CD14-positive monocyte (primary cell): Measurements from ENCODE around the gene SLC9A9. TPM values are rescaled to one million over a fixed set of nuclear protein-coding genes. Genes with fewer than 3 reads are reported as not detected.

Experiments
- DNase-seq, 3 donors: peaks; one replicate each; pipeline ENCODE4 v3.0.0-alpha.2; 2011 to 2022
- H2AFZ ChIP-seq: 2 replicates; pipeline ENCODE4 v1.6.0; 2012; ENCODE audit warnings: mild to moderate bottlenecking, low read depth, low read length, inconsistent platforms; ENCODE audit not compliant: insufficient read depth, poor library complexity, severe bottlenecking
- H3K27ac ChIP-seq, 2 donors: 1 replicate in 1 of 2; 2 replicates in 1 of 2; pipeline ENCODE4 v1.5.1; 2012 to 2013; ENCODE audit warnings: low read length in 2 of 2, control low read depth in 1 of 2, inconsistent platforms in 1 of 2, low read depth in 1 of 2, mild to moderate bottlenecking in 1 of 2
- H3K27me3 ChIP-seq, 2 donors: one replicate each; pipeline versions ENCODE4 v1.6.0 to v1.6.1; 2011 to 2013; ENCODE audit warnings: low read length in 2 of 2; ENCODE audit not compliant: control insufficient read depth in 2 of 2, insufficient read depth in 2 of 2
- H3K36me3 ChIP-seq, 2 donors: replicated peaks in 1 of 2; 1 replicate in 1 of 2; 2 replicates in 1 of 2; pipeline versions ENCODE4 v1.5.1 to v1.6.1; 2012 to 2013; ENCODE audit warnings: low read length in 2 of 2, control low read depth in 1 of 2, inconsistent platforms in 1 of 2, mild to moderate bottlenecking in 1 of 2; ENCODE audit not compliant: insufficient read depth in 2 of 2, control insufficient read depth in 1 of 2
- H3K4me1 ChIP-seq, 2 donors: 1 replicate in 1 of 2; 2 replicates in 1 of 2; pipeline versions ENCODE4 v1.5.1 to v1.6.1; 2012 to 2013; ENCODE audit warnings: low read length in 2 of 2, control low read depth in 1 of 2, inconsistent platforms in 1 of 2, mild to moderate bottlenecking in 1 of 2, moderate library complexity in 1 of 2; ENCODE audit not compliant: insufficient read depth in 2 of 2, control insufficient read depth in 1 of 2
- H3K4me2 ChIP-seq: replicated peaks from 2 replicates; pipeline ENCODE3; 2012; ENCODE audit warnings: low read length, moderate library complexity, mild to moderate bottlenecking; ENCODE audit not compliant: poor library complexity, severe bottlenecking; ENCODE audit errors: extremely low read depth
- H3K4me3 ChIP-seq, 3 experiments: fragments of 200-600 bp in 1 of 3; sonication (generic) in 1 of 3; replicated peaks in 1 of 3; 1 replicate in 2 of 3; 2 replicates in 1 of 3; pipeline ENCODE4 v1.5.1; 2011 to 2013; ENCODE audit warnings: low read length in 3 of 3, mild to moderate bottlenecking in 3 of 3, control low read depth in 2 of 3, low read depth in 2 of 3, inconsistent platforms in 1 of 3, moderate library complexity in 1 of 3
- H3K79me2 ChIP-seq: 2 replicates; pipeline ENCODE4 v1.6.0; 2012; ENCODE audit warnings: mild to moderate bottlenecking, control low read depth, inconsistent platforms, low read length, moderate library complexity; ENCODE audit not compliant: insufficient read depth
- H3K9ac ChIP-seq: 2 replicates; pipeline ENCODE4 v1.6.0; 2017; ENCODE audit warnings: low read length, mild to moderate bottlenecking; ENCODE audit not compliant: insufficient read depth, poor library complexity, severe bottlenecking
- H3K9me3 ChIP-seq, 2 donors: replicated peaks in 1 of 2; 1 replicate in 1 of 2; 2 replicates in 1 of 2; pipeline versions ENCODE4 v1.5.1 to v1.6.1; 2012 to 2013; ENCODE audit warnings: low read length in 2 of 2, control low read depth in 1 of 2; ENCODE audit not compliant: control insufficient read depth in 1 of 2, insufficient read depth in 1 of 2
- H4K20me1 ChIP-seq: 2 replicates; pipeline ENCODE4 v1.6.0; 2012; ENCODE audit warnings: mild to moderate bottlenecking, low read length, control low read depth, moderate library complexity; ENCODE audit not compliant: insufficient read depth
- H3K27ac Mint-ChIP-seq, 7 donors: one replicate each; pipeline ENCODE4 v1.8.0; 2020; ENCODE audit warnings: mild to moderate bottlenecking in 7 of 7, mixed read lengths in 7 of 7, moderate library complexity in 6 of 7, inconsistent platforms in 2 of 7
- H3K27me3 Mint-ChIP-seq, 3 donors: one replicate each; pipeline ENCODE4 v1.8.0; 2021 to 2022; ENCODE audit warnings: low read depth in 3 of 3, mild to moderate bottlenecking in 3 of 3, mixed read lengths in 3 of 3, moderate library complexity in 3 of 3, inconsistent platforms in 1 of 3
- H3K36me3 Mint-ChIP-seq, 2 donors: one replicate each; pipeline ENCODE4 v1.8.0; 2020; ENCODE audit warnings: mixed read lengths in 2 of 2, inconsistent platforms in 1 of 2, mild to moderate bottlenecking in 1 of 2
- H3K4me1 Mint-ChIP-seq: one replicate; pipeline ENCODE4 v1.8.0; 2020; ENCODE audit warnings: mild to moderate bottlenecking, mixed read lengths
- H3K4me3 Mint-ChIP-seq, 2 donors: one replicate each; pipeline ENCODE4 v1.8.0; 2020; ENCODE audit warnings: mild to moderate bottlenecking in 2 of 2, mixed read lengths in 2 of 2, moderate library complexity in 1 of 2
- H3K9me3 Mint-ChIP-seq, 7 donors: one replicate each; pipeline ENCODE4 v1.8.0; 2020 to 2022; ENCODE audit warnings: mixed read lengths in 7 of 7, mild to moderate bottlenecking in 6 of 7, moderate library complexity in 6 of 7, inconsistent platforms in 2 of 7
- CTCF ChIP-seq: fragments of 200-600 bp; IDR thresholded peaks from one replicate; pipeline ENCODE4 v1.8.0; 2022; ENCODE audit warnings: antibody characterized with exemption, mild to moderate bottlenecking
- WGBS: methylation state at CpG from one replicate; pipeline ENCODE4 v1.1.5; 2013; ENCODE audit warnings: missing lambda C conversion rate; ENCODE audit not compliant: insufficient coverage; 5-methylcytosine and 5-hydroxymethylcytosine counted together
- intact Hi-C, 2 donors: fragments of 100-400 bp; cut with micrococcal nuclease; formaldehyde crosslinking; loops; one replicate each; pipeline versions ENCODE4 v1.15.0 to v1.15.1; 2023
- polyA plus RNA-seq, 3 donors: library from polyadenylated mRNA; depleted of rRNA in 1 of 3; unstranded in 2 of 3; stranded (reverse) in 1 of 3; fragments of 300-500 nt in 2 of 3; fragments of >200 nt in 1 of 3; fragmentation: Illumina TruSeq in 2 of 3; gene quantifications; 1 replicate in 2 of 3; 2 replicates in 1 of 3; pipeline ENCODE4 v1.2.3, GENCODE V29; 2012 to 2021

SLC9A9 gene
- polyA plus RNA-seq, 3 donors, result 14.1 to 32.8 (median 27.0) TPM

- Histone ChIP-seq H3K9me3 (no peaks in the 10 kb centered on the region), H3K79me2 (no peaks in the 10 kb centered on the region), H2AFZ (no peak overlapping the region), H3K4me1 (peaks cover 6 to 12% of the 10 kb centered on the region in 2 donors), H4K20me1 (no peaks in the 10 kb centered on the region), H3K27me3 (no peaks in the 10 kb centered on the region), H3K36me3 (no peaks in the 10 kb centered on the region), H3K27ac (no peak overlapping the region), H3K9ac (no peak overlapping the region), H3K4me3 (no peak overlapping the region), H3K4me2 (no peak overlapping the region)
- Mint-ChIP-seq H3K4me3 (no peak overlapping the region), H3K27ac (peak overlapping the region in 1 of 7 donors; percentile 46), H3K9me3 (peaks cover 0 to 4% (median 0%) of the 10 kb centered on the region in 7 donors), H3K4me1 (peaks cover 17% of the 10 kb centered on the region), H3K36me3 (peaks cover 12 to 14% of the 10 kb centered on the region in 2 donors), H3K27me3 (peaks cover 0 to 2% (median 0%) of the 10 kb centered on the region in 3 donors)
- intact Hi-C loops, result no loop called here
- 100% methylated on average over 2 of the region's 3 CpGs for WGBS
- no peak for DNase-seq
- no peak for TF ChIP-seq CTCF
Measured at GRCh38 chr3:143507735-143508580, 340.3 kb downstream of the SLC9A9 start.

- TF ChIP-seq CTCF, result no peak
- peak overlapping the region in 1 of 7 donors; percentile 10 for H3K27ac Mint-ChIP-seq
- H3K27ac ChIP-seq, result no peak overlapping the region
Measured at GRCh38 chr3:143506190-143506589, 342.1 kb downstream of the SLC9A9 start.

More at GRCh38 chr3:143506190-143506589, 342.1 kb downstream of the SLC9A9 start:
- H3K36me3 ChIP-seq, result no peaks in the 10 kb centered on the region
- Mint-ChIP-seq H3K27me3 (peaks cover 0 to 3% (median 0%) of the 10 kb centered on the region in 3 donors), H3K36me3 (peaks cover 12 to 14% of the 10 kb centered on the region in 2 donors), H3K4me1 (peaks cover 17% of the 10 kb centered on the region), H3K4me3 (no peak overlapping the region), H3K9me3 (peaks cover 0 to 2% (median 0%) of the 10 kb centered on the region in 7 donors)
- no peaks in the 10 kb centered on the region for H3K9me3 ChIP-seq
- peak overlapping the region; percentile 3 for H3K4me2 ChIP-seq
- peak; percentile 20 to 35 (median 23) for DNase-seq
- no peak overlapping the region for H3K9ac ChIP-seq
- H3K4me3 ChIP-seq, result no peak overlapping the region
- intact Hi-C loops, result no loop called here
- peaks cover 6 to 12% of the 10 kb centered on the region in 2 donors for H3K4me1 ChIP-seq
- no peaks in the 10 kb centered on the region for H3K79me2 ChIP-seq
- H2AFZ ChIP-seq, result no peak overlapping the region
- H4K20me1 ChIP-seq, result no peaks in the 10 kb centered on the region
- no peaks in the 10 kb centered on the region for H3K27me3 ChIP-seq
